Activated CD8-positive, alpha-beta T cell treated with anti-CD3 and anti-CD28 coated beads for 36 hours (primary cell): ENCODE results near the gene TTC39C. TPM values are rescaled to one million over a fixed set of nuclear protein-coding genes. Genes with fewer than 3 reads are reported as not detected.

Source experiments
- ATAC-seq: fragments of 200-7000 bp; cut with Tn5 transposase; one replicate; pipeline ENCODE4 v1.10.0; 2021; ENCODE audit warnings: mild to moderate bottlenecking, moderate library complexity
- CTCF ChIA-PET: fragments of 350-600 bp; sonication (Branson Sonifier 250); formaldehyde crosslinking; loops from one replicate; lab custom pipeline; 2021; ENCODE audit warnings: antibody characterized with exemption; lab: Charles Lee
- POLR2A ChIA-PET: fragments of 350-600 bp; sonication (Branson Sonifier 250); formaldehyde crosslinking; loops from one replicate; lab custom pipeline; 2021; ENCODE audit warnings: antibody characterized with exemption; lab: Charles Lee
- DNase-seq: peaks from one replicate; pipeline ENCODE4 v3.0.0-alpha.2; 2020
- H3K27ac Mint-ChIP-seq: one replicate; pipeline ENCODE4 v1.8.0; 2021; ENCODE audit warnings: mild to moderate bottlenecking, mixed read lengths
- H3K27me3 Mint-ChIP-seq: one replicate; pipeline ENCODE4 v1.8.0; 2021; ENCODE audit warnings: mixed read lengths
- H3K36me3 Mint-ChIP-seq: one replicate; pipeline ENCODE4 v1.8.0; 2021; ENCODE audit warnings: low read depth, mixed read lengths
- H3K4me1 Mint-ChIP-seq: one replicate; pipeline ENCODE4 v1.8.0; 2021; ENCODE audit warnings: low read depth, mixed read lengths
- H3K4me3 Mint-ChIP-seq: one replicate; pipeline ENCODE4 v1.8.0; 2021; ENCODE audit warnings: mild to moderate bottlenecking, moderate library complexity, mixed read lengths
- H3K9me3 Mint-ChIP-seq: one replicate; pipeline ENCODE4 v1.8.0; 2021; ENCODE audit warnings: mixed read lengths
- intact Hi-C: fragments of 100-400 bp; cut with micrococcal nuclease; formaldehyde crosslinking; loops from one replicate; pipeline ENCODE4 v1.10.0; 2022
- total RNA-seq, 2 experiments: library from RNA; stranded (reverse); gene quantifications; one replicate each; pipeline ENCODE4 v1.2.3, GENCODE V29; 2021
- TF ChIP-seq, protein P1 (sequence below): fragments of 200-600 bp; IDR thresholded peaks from one replicate; pipeline ENCODE4 v1.8.0; 2022; ENCODE audit warnings: antibody characterized with exemption, mild to moderate bottlenecking

TTC39C gene
- total RNA-seq, 2 experiments from 2014 or later: 37.9 to 43.0 TPM

GRCh38 chr18:24126155-24126961, 111.8 kb downstream of the TTC39C start:
- intact Hi-C loops: loop anchor here (10.0 kb wide), 1 partner anchor 302 kb away; no protein-coding TSS in a partner anchor
- DNase-seq (no peak), ATAC-seq (no peak)
- no peaks in the 10 kb centered on the region for H3K4me1 Mint-ChIP-seq
- no peak overlapping the region for H3K27ac Mint-ChIP-seq
- CTCF ChIA-PET: interaction anchor here (1.0 kb wide), 1 partner anchor 160 kb away, joined by 3 read pairs; no protein-coding TSS in a partner anchor
- H3K9me3 Mint-ChIP-seq: no peaks in the 10 kb centered on the region
- H3K36me3 Mint-ChIP-seq: peaks cover 33% of the 10 kb centered on the region
- no peak overlapping the region for H3K4me3 Mint-ChIP-seq
- no peaks in the 10 kb centered on the region for H3K27me3 Mint-ChIP-seq
- TF ChIP-seq, protein P1, sequence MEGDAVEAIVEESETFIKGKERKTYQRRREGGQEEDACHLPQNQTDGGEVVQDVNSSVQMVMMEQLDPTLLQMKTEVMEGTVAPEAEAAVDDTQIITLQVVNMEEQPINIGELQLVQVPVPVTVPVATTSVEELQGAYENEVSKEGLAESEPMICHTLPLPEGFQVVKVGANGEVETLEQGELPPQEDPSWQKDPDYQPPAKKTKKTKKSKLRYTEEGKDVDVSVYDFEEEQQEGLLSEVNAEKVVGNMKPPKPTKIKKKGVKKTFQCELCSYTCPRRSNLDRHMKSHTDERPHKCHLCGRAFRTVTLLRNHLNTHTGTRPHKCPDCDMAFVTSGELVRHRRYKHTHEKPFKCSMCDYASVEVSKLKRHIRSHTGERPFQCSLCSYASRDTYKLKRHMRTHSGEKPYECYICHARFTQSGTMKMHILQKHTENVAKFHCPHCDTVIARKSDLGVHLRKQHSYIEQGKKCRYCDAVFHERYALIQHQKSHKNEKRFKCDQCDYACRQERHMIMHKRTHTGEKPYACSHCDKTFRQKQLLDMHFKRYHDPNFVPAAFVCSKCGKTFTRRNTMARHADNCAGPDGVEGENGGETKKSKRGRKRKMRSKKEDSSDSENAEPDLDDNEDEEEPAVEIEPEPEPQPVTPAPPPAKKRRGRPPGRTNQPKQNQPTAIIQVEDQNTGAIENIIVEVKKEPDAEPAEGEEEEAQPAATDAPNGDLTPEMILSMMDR: no peak
- POLR2A ChIA-PET: interaction anchor here (0.7 kb wide), 1 partner anchor 245 kb away, joined by 3 read pairs; no protein-coding TSS in a partner anchor

DNA sequence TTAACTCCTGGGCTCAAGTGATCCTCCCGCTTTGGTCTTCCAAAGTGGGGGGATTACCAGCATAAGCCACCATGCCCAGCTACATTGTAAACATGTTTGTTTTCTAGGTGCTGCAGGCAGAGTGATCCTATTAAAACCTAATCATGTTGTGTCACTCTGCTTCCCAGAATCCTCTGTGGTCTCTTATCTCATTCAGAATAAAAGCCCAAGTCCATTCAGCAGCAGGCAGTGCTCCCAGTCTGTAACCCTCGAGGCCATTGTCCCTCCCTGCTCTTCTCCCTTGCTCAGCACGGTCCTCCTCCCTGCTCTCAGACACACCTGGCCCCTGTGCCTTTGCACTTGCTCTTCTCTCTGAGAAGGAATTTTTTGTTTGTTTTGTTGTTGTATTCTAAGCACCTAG, 113.2 kb downstream of the TTC39C start:
- ChIA-PET POLR2A (no interaction called here), CTCF (no interaction called here)
- TF ChIP-seq, protein P1: no peak
- intact Hi-C loops: loop anchor here (10.0 kb wide), 1 partner anchor 303 kb away; no protein-coding TSS in a partner anchor
- Mint-ChIP-seq H3K4me1 (no peaks in the 10 kb centered on the region), H3K27ac (peak overlapping the region; percentile 37), H3K4me3 (no peak overlapping the region), H3K9me3 (no peaks in the 10 kb centered on the region), H3K27me3 (no peaks in the 10 kb centered on the region), H3K36me3 (peaks cover 25% of the 10 kb centered on the region)
- ATAC-seq (no peak), DNase-seq (no peak)

DNA sequence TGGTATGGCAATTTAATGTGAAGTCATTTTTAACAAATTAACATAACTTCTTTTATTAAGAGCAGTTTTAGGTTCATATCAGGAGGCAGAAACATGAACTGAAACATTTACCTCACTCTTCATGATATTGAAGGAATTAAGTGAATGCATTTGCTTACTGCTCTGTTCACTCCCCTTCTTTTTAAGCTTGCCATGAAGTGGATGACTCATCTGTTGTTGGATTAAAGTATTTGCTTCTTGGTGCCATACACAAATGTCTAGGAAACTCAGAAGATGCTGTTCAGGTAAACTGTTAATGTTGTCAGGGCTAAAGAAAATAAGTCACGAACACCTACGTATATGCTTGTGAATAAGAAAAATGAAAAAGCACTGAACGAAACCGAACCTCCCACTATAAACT, 114.1 kb downstream of the TTC39C start:
- Mint-ChIP-seq H3K36me3 (peaks cover 24% of the 10 kb centered on the region), H3K4me1 (no peaks in the 10 kb centered on the region), H3K27me3 (no peaks in the 10 kb centered on the region), H3K4me3 (no peak overlapping the region), H3K9me3 (no peaks in the 10 kb centered on the region), H3K27ac (no peak overlapping the region)
- ATAC-seq (no peak), DNase-seq (no peak)
- TF ChIP-seq, protein P1: no peak
- CTCF ChIA-PET: no interaction called here
- POLR2A ChIA-PET: no interaction called here
- intact Hi-C loops: loop anchor here (10.0 kb wide), 1 partner anchor 304 kb away; no protein-coding TSS in a partner anchor

DNA sequence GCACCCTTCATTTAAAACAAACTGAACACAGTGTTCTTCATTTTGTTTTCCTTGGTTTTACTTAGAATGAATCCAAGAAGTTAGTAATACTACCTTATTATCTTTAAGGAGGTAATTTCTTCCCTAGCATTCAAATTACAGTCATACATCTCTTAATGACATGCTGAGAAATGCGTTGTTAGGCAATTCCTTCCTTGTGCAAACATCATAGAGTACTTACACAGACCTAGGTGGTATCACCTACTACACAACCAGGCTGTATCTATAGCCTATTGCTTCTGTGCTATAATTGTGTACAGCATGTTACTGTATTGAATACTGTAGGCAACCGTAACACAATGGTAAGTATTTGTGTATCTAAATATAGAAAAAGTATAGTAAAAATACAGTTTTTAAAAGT, 115.9 kb downstream of the TTC39C start:
- no peaks in the 10 kb centered on the region for H3K4me1 Mint-ChIP-seq
- ChIA-PET POLR2A (no interaction called here), CTCF (no interaction called here)
- DNase-seq (no peak), ATAC-seq (no peak)
- no peaks in the 10 kb centered on the region for H3K27me3 Mint-ChIP-seq
- intact Hi-C loops: no loop called here
- H3K4me3 Mint-ChIP-seq: no peak overlapping the region
- H3K9me3 Mint-ChIP-seq: no peaks in the 10 kb centered on the region
- no peak overlapping the region for H3K27ac Mint-ChIP-seq
- H3K36me3 Mint-ChIP-seq: peaks cover 22% of the 10 kb centered on the region
- TF ChIP-seq, protein P1: no peak

GRCh38 chr18:24136967-24137373, 122.4 kb downstream of the TTC39C start:
- peaks cover 9% of the 10 kb centered on the region for H3K27me3 Mint-ChIP-seq
- no peak overlapping the region for H3K4me3 Mint-ChIP-seq
- ChIA-PET POLR2A (no interaction called here), CTCF (interaction anchor here (2.1 kb wide), 1 partner anchor 219 kb away, joined by 6 read pairs; no protein-coding TSS in a partner anchor)
- TF ChIP-seq, protein P1: no peak
- H3K4me1 Mint-ChIP-seq: peaks cover 11% of the 10 kb centered on the region
- H3K9me3 Mint-ChIP-seq: no peaks in the 10 kb centered on the region
- DNase-seq: no peak
- peaks cover 2% of the 10 kb centered on the region for H3K36me3 Mint-ChIP-seq
- intact Hi-C loops: no loop called here
- ATAC-seq: no peak
- no peak overlapping the region for H3K27ac Mint-ChIP-seq
